GM12891 (cell line): ENCODE measurements around the gene SMIM5.
"Not testable (repeated sequence)": the region's sequence is repeated elsewhere in the genome, so short reads cannot be mapped to it uniquely, and the experiment has no call there.

Source experiments
- PAX5 ChIP-seq: IDR thresholded peaks from 2 replicates; pipeline ENCODE4 v1.6.1; 2011; ENCODE audit warnings: low read length, moderate library complexity, mild to moderate bottlenecking; ENCODE audit not compliant: insufficient read depth, severe bottlenecking
- POLR2A ChIP-seq: IDR thresholded peaks from 2 replicates; pipeline ENCODE4 v1.6.1; 2011; ENCODE audit warnings: low read depth, low read length, control low read depth
- POLR2AphosphoS5 ChIP-seq: IDR thresholded peaks from 2 replicates; pipeline ENCODE4 v1.6.1; 2011; ENCODE audit warnings: low read depth, low read length, control low read depth
- POU2F2 ChIP-seq: IDR thresholded peaks from 2 replicates; pipeline ENCODE4 v1.6.1; 2011; ENCODE audit warnings: low read depth, mild to moderate bottlenecking, control low read depth, low read length, moderate library complexity
- SPI1 ChIP-seq: IDR thresholded peaks from 2 replicates; pipeline ENCODE4 v1.6.1; 2011; ENCODE audit warnings: low read depth, low read length, control low read depth
- TAF1 ChIP-seq: IDR thresholded peaks from 2 replicates; pipeline ENCODE4 v1.6.1; 2011; ENCODE audit warnings: low read depth, low read length, control low read depth

GRCh38 chr17:75593430-75593829, 39.8 kb upstream of the SMIM5 start:
- TF ChIP-seq POLR2AphosphoS5, TAF1, POLR2A, SPI1, PAX5, POU2F2: not testable (repeated sequence)
